Right lobe of liver (tissue), 4 donors: ENCODE measurements around the gene CD300LB.

ENCODE experiments used
- CTCF ChIP-seq, 4 donors: fragments of 200-600 bp in 3 of 4; fragments of 450-650 bp in 1 of 4; IDR thresholded peaks; one replicate each; pipeline versions ENCODE4 v1.5.1 to v1.8.0; 2016 to 2022; ENCODE audit warnings: antibody characterized with exemption in 4 of 4, mild to moderate bottlenecking in 2 of 4
- POLR2A ChIP-seq: fragments of 450-650 bp; IDR thresholded peaks from one replicate; pipeline ENCODE4 v1.6.1; 2017; ENCODE audit warnings: antibody characterized with exemption, mild to moderate bottlenecking
- donor health status: DM: no; HTN: no; CAD: no.
- donor health status: DM: no; HTN: no; CAD: no.
- donor health status: DM: no; HTN: yes; CAD: no.

GRCh38 chr17:74543406-74543805 lies 12.1 kb upstream of the CD300LB start:
- no peak for TF ChIP-seq CTCF (IDR thresholded peaks at IDR 0.05)
- no peak for TF ChIP-seq POLR2A
